Stomach (tissue), 4 donors: ENCODE results near the gene AKAP8L.

ENCODE experiments used
- CTCF ChIP-seq, 7 experiments: fragments of 450-650 bp in 4 of 7; fragments of 200-600 bp in 3 of 7; sonication (generic) in 3 of 7; IDR thresholded peaks; one replicate each; pipeline ENCODE4 v1.5.1; 2016 to 2019; ENCODE audit warnings: antibody characterized with exemption in 7 of 7, control low read depth in 2 of 7, mild to moderate bottlenecking in 1 of 7
- POLR2A ChIP-seq, 4 donors: fragments of 450-650 bp; IDR thresholded peaks; one replicate each; pipeline ENCODE4 v1.6.1; 2016; ENCODE audit warnings: antibody characterized with exemption in 4 of 4, control low read depth in 2 of 4, mild to moderate bottlenecking in 1 of 4, moderate library complexity in 1 of 4
- POLR2AphosphoS5 ChIP-seq, 3 donors: sonication (generic); formaldehyde crosslinking; IDR thresholded peaks; one replicate each; pipeline ENCODE4 v1.6.1; 2016; ENCODE audit warnings: antibody characterized with exemption in 3 of 3

- TF ChIP-seq CTCF (IDR thresholded peaks at IDR 0.05) = no peak
- no peak for TF ChIP-seq POLR2A (IDR thresholded peaks at IDR 0.05)
- no peak for TF ChIP-seq POLR2AphosphoS5 (IDR thresholded peaks at IDR 0.05)
These were observed 51.3 kb downstream of the AKAP8L start for GRCh38 chr19:15367439-15367838.
